ENCODE measurements around the gene SIX1. TPM values are rescaled to one million over a fixed set of nuclear protein-coding genes. Genes with fewer than 3 reads are reported as not detected.

SIX1 gene
- total RNA-seq, 2 donors from 2014 or later, result not detected

DNA sequence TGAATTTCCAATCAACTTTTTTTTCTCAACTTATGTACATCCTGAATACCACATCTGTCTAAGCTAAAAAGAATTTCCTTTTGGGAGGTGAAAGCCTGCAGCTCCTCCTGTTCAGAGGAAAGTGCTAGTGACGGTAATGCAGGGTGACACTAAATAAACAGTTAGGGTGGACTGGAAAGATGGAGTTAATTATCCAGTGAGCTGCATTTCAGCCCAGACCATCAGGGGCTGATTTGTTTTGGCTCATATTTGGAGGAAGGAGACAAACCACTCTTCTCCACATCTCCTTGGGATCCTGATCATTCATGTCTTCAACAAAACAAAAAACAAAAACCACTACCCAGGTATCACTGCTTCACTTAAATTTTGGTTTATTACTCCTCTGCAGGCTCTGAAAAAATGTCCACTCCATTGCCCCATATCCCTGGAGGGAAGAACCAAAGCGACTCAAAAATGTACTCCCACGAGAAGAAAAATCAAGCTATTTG lies 5.1 kb upstream of the SIX1 start:
- no peak overlapping the region for H3K27ac ChIP-seq
- TF ChIP-seq, protein P1, sequence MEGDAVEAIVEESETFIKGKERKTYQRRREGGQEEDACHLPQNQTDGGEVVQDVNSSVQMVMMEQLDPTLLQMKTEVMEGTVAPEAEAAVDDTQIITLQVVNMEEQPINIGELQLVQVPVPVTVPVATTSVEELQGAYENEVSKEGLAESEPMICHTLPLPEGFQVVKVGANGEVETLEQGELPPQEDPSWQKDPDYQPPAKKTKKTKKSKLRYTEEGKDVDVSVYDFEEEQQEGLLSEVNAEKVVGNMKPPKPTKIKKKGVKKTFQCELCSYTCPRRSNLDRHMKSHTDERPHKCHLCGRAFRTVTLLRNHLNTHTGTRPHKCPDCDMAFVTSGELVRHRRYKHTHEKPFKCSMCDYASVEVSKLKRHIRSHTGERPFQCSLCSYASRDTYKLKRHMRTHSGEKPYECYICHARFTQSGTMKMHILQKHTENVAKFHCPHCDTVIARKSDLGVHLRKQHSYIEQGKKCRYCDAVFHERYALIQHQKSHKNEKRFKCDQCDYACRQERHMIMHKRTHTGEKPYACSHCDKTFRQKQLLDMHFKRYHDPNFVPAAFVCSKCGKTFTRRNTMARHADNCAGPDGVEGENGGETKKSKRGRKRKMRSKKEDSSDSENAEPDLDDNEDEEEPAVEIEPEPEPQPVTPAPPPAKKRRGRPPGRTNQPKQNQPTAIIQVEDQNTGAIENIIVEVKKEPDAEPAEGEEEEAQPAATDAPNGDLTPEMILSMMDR (IDR thresholded peaks at IDR 0.05), result no peak
- H3K36me3 ChIP-seq, result no peaks in the 10 kb centered on the region
- peaks cover 0 to 44% of the 10 kb centered on the region in 2 donors for H3K4me1 ChIP-seq
- H3K4me3 ChIP-seq, result no peak overlapping the region
- no peaks in the 10 kb centered on the region for H3K9me3 ChIP-seq
- DNase-seq (ENCODE audit: low spot score), result no peak
- H3K27me3 ChIP-seq, result peaks cover 47 to 70% of the 10 kb centered on the region in 2 donors

DNA sequence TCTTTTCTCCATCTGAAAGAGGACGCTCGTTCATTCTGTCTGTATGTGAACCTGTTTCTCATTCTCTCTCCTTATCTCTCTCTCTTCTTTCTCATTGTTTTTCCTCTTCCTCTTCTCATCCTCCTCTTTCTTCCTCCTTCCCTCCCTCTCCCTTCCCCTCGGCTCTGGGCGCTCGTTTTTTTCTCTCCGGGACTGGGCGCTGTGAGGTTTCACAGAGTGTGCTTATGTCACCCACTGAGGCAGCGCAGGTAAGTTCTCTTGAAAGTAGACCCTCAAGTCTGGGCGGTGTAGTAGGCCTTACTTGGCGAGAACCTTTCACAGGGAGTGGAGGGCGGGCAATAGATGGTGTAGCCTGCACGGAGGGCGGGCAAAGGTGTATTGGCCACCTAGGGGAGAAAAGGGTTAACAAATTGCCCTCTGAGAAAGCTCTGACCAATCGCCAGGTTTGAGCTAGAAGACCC lies 4.5 kb upstream of the SIX1 start:
- Histone ChIP-seq H3K27ac (no peak overlapping the region), H3K27me3 (peaks cover 48 to 73% of the 10 kb centered on the region in 2 donors), H3K4me3 (no peak overlapping the region), H3K9me3 (no peaks in the 10 kb centered on the region), H3K4me1 (peaks cover 0 to 51% of the 10 kb centered on the region in 2 donors), H3K36me3 (no peaks in the 10 kb centered on the region)
- TF ChIP-seq, protein P1 (IDR thresholded peaks at IDR 0.05), result no peak
- no peak for DNase-seq (ENCODE audit: low spot score)

DNA sequence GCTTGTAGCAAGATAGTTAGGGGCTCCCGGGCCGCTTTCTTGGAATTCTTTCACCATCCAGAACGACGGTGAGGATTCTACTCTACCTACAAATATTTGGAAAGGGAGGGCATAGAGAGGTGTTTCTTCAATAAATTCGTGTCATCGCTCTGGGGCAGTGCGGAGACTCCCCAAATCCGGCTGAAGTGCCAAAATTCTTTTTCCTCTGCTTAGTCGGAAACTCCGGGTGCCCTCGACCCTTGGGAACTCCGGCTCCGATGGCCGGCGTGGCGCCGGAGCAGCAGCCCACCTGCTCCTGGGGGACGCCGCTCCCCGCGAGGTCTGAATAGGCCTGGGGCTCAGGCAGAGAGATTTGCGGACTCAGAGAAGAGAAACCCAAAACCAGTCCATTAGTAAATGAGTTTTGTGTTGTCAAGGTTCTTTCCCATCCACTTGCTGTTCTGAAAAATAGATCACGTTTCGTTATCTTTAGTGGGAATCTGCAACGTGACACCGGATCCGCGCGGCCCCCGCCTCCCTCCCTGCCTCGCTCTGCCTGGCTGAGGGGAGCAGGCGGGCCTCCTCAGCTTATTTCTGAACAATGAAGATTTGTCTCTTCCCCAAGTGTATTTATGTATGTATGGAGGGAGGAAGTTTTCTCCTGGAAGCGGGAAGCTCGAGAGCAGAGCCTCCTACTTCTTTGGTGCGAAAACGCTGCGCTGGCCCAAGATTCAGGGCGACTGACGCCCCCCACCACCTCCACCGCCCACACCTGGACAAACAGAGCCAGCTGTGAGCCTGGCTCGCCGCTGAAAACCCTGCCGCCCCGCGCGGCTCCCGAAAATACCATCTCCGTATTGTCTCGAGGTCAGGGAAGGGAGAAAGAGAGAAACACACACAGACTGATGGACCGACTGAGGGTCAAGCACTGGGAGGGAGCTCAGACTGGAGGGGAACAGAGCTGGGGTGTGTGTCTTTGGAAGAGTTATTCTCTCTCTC lies 3.7 kb upstream of the SIX1 start:
- Histone ChIP-seq H3K9me3 (no peaks in the 10 kb centered on the region), H3K4me3 (no peak overlapping the region), H3K27ac (no peak overlapping the region), H3K27me3 (peaks cover 50 to 73% of the 10 kb centered on the region in 2 donors), H3K36me3 (no peaks in the 10 kb centered on the region), H3K4me1 (peaks cover 0 to 58% of the 10 kb centered on the region in 2 donors)
- DNase-seq (ENCODE audit: low spot score), result no peak
- TF ChIP-seq, protein P1 (IDR thresholded peaks at IDR 0.05), result no peak

DNA sequence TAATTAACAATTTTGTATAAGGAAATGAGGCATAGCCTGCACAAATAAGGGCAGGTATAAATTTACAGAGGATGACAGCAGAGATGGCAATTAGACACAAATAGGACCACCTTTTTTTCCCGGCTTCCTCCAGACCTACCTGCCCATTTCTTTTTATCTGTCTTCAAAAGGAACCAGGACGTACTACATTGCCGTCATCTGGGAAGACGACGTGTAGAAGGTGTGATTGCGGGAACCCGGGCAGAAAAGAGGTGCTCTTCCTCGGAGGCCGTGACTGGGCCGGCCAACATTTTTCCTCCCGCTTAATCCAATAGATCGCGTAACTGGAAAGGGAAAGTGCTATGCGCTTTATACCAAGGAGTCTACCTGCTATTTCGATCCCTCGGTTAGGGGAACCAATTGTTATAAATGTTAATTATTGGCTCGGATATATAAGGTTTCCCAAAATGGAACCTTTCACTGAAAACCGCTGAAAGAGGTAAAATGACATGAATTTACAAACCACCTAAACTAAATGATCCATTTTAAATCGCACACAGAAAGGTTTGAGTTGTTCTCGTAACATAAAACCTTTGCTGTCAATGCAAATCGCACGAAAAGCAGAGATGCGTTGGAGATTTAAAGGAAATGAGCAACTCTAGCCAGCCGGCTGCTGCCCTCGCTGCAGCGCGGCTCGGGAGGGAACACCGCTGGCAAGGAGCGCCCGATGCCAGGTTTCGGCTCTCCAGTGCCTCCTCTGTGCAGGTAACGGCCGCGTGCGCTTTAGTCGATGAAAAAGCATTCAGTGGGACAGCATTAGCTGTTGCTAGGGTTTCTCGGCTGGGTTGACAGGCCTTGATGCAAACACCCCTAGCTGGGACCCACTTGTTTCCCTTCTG lies 2.8 kb upstream of the SIX1 start:
- H3K27ac ChIP-seq, result no peak overlapping the region
- H3K36me3 ChIP-seq, result no peaks in the 10 kb centered on the region
- no peak overlapping the region for H3K4me3 ChIP-seq
- H3K9me3 ChIP-seq, result no peaks in the 10 kb centered on the region
- TF ChIP-seq, protein P1 (IDR thresholded peaks at IDR 0.05), result no peak
- peaks cover 0 to 58% of the 10 kb centered on the region in 2 donors for H3K4me1 ChIP-seq
- H3K27me3 ChIP-seq, result peaks cover 59 to 80% of the 10 kb centered on the region in 2 donors
- DNase-seq (ENCODE audit: low spot score), result no peak

DNA sequence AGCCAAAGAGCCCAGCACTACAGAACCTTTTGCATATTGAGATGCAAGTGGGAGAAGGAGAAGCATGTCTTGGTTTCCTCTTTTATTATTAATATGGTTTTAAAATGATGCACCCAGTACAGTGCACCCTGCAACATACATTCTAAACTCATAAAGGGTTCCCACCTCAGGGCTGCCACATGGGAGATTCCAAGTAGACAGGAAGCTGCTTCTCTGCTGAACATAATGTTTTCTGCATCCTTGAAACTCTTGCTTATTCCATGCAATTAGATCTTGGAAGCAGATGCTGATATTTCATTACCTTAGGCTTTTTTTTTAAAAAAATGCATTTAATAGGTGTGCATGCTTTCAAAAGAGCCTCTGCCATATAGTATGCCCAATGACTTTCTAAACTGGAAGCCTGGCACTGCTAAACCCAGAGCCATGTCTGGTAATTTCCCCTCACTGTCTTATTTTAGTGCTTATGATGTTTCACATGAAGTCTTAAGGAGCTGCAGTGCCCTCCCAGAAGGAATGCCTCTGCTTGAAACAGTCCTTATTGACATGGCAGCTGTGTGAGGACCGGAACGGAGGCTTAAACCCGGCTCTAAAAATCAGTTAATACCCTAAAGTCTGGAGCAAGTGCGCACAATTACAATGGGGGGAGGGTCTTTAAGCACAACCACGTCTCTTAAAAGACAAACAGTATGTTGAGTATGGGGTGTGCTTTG lies 2.0 kb upstream of the SIX1 start:
- Histone ChIP-seq H3K4me3 (no peak overlapping the region), H3K27ac (no peak overlapping the region)
- DNase-seq (ENCODE audit: low spot score), result no peak

More for the DNA sequence above, 2.0 kb upstream of the SIX1 start:
- peaks cover 0 to 53% of the 10 kb centered on the region in 2 donors for H3K4me1 ChIP-seq
- peaks cover 65 to 80% of the 10 kb centered on the region in 2 donors for H3K27me3 ChIP-seq
- no peaks in the 10 kb centered on the region for H3K36me3 ChIP-seq
- TF ChIP-seq, protein P1 (IDR thresholded peaks at IDR 0.05), result no peak
- no peaks in the 10 kb centered on the region for H3K9me3 ChIP-seq

All from right atrium auricular region (tissue), 2 donors.